ENCODE measurements around the gene SMIM10. TPM values are rescaled to one million over a fixed set of nuclear protein-coding genes. Genes with fewer than 3 reads are reported as not detected.

The SMIM10 gene
- total and polyA plus RNA-seq, 2 of the 13 experiments (the other 11 are each of a cell fraction or from before 2014, with no cell fraction given) = not detected

DNA sequence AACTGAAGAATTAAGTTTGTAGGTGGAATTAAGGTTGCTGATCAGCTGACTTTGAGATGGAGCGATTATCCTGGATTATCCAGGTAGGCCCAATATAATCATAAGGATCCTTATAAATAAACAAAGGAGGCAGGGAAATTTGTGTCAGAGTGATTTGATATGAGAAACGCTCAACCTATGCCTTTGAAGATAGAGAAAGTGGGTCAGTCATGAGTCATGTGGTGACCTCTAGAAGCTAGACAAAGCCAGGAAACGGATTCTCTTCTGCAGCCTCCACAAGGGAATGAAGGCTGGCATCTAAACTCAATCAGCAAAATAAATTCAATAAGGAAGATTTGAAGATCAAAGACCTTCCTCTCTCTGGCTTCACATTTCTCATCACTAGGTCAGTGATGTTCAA is 41.5 kb upstream of the SMIM10 start:
- H3K4me2 ChIP-seq (ENCODE audit: low read depth, low read length) = peak overlapping the region; percentile 23; the same call in 1 of the 2 replicates
- DNase-seq (ENCODE audit: low spot score) (peak; percentile 69), FAIRE-seq (no peak), ATAC-seq (peak; percentile 63; the same call in 2 of the 3 replicates)
- BruUV-seq (replicated peaks) = no TSS peak
- no peaks in the 10 kb centered on the region for H3K36me3 ChIP-seq (replicated peaks in 1 of 2; ENCODE audit: control insufficient read depth in 1 of 2, insufficient read depth in 2 of 2, low read length in 2 of 2)
- POLR2A ChIA-PET = interaction anchor here (0.9 to 1.3 kb wide), 3 partner anchors 13 to 17 kb away, joined by 3 to 5 read pairs (median 3); no protein-coding TSS in a partner anchor
- intact Hi-C loops (cut with micrococcal nuclease; ENCODE audit: unreplicated experiment) = no loop called here
- no peak overlapping the region for H2AFZ ChIP-seq (ENCODE audit: low read length)
- H3K79me2 ChIP-seq (ENCODE audit: insufficient read depth, low read length) = no peaks in the 10 kb centered on the region
- in situ Hi-C loops (cut with HindIII; ENCODE audit: extremely low pct_ligation_motif_present, low pct_unique_long_range_greater_than_20kb) = no loop called here
- H3K9me3 ChIP-seq (ENCODE audit: low read length) = no peaks in the 10 kb centered on the region
- H3K4me1 ChIP-seq (ENCODE audit: insufficient read depth, low read length) = peaks cover 31% of the 10 kb centered on the region
- H3K4me3 ChIP-seq (replicated peaks in 1 of 3; ENCODE audit: insufficient read depth in 1 of 3, low read depth in 2 of 3, low read length in 3 of 3) = no peak overlapping the region; a peak in 1 of 6 replicates
- H4K20me1 ChIP-seq (ENCODE audit: insufficient read depth, low read length) = no peaks in the 10 kb centered on the region
- peak overlapping the region; percentile 29; the same call in 1 of the 2 replicates for H3K9ac ChIP-seq (ENCODE audit: insufficient read depth, low read depth, low read length)
- TF ChIP-seq MATR3 (CRISPR knock-in tag; IDR thresholded peaks at IDR 0.05) = no peak
- TF ChIP-seq FOSL2 (CRISPR knock-in tag; IDR thresholded peaks at IDR 0.05) = peak; percentile 57
- peak; percentile 42 for TF ChIP-seq RARA (CRISPR knock-in tag; IDR thresholded peaks at IDR 0.05)
- TF ChIP-seq ETV6 (CRISPR knock-in tag; conservative IDR thresholded peaks at IDR 0.05) = no peak
- no peak for TF ChIP-seq RAD21 (CRISPR knock-in tag; IDR thresholded peaks at IDR 0.05)
- TF ChIP-seq, protein P1, sequence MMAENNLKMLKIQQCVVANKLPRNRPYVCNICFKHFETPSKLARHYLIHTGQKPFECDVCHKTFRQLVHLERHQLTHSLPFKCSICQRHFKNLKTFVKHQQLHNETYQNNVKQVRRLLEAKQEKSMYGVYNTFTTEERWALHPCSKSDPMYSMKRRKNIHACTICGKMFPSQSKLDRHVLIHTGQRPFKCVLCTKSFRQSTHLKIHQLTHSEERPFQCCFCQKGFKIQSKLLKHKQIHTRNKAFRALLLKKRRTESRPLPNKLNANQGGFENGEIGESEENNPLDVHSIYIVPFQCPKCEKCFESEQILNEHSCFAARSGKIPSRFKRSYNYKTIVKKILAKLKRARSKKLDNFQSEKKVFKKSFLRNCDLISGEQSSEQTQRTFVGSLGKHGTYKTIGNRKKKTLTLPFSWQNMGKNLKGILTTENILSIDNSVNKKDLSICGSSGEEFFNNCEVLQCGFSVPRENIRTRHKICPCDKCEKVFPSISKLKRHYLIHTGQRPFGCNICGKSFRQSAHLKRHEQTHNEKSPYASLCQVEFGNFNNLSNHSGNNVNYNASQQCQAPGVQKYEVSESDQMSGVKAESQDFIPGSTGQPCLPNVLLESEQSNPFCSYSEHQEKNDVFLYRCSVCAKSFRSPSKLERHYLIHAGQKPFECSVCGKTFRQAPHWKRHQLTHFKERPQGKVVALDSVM (CRISPR knock-in tag; IDR thresholded peaks at IDR 0.05) = peak; percentile 40; the same call in 1 of the 2 replicates
- TF ChIP-seq, protein P2, sequence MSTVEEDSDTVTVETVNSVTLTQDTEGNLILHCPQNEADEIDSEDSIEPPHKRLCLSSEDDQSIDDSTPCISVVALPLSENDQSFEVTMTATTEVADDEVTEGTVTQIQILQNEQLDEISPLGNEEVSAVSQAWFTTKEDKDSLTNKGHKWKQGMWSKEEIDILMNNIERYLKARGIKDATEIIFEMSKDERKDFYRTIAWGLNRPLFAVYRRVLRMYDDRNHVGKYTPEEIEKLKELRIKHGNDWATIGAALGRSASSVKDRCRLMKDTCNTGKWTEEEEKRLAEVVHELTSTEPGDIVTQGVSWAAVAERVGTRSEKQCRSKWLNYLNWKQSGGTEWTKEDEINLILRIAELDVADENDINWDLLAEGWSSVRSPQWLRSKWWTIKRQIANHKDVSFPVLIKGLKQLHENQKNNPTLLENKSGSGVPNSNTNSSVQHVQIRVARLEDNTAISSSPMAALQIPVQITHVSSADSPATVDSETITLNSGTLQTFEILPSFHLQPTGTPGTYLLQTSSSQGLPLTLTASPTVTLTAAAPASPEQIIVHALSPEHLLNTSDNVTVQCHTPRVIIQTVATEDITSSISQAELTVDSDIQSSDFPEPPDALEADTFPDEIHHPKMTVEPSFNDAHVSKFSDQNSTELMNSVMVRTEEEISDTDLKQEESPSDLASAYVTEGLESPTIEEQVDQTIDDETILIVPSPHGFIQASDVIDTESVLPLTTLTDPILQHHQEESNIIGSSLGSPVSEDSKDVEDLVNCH (CRISPR knock-in tag; IDR thresholded peaks at IDR 0.05) = no peak
- no peak for TF ChIP-seq TP53 (CRISPR knock-in tag; conservative IDR thresholded peaks at IDR 0.05)
- peak; percentile 43; the same call in 1 of the 2 replicates for TF ChIP-seq TCF7 (IDR thresholded peaks at IDR 0.05; ENCODE audit: low read depth)
- peak overlapping the region; percentile 56 for H3K27ac ChIP-seq (ENCODE audit: extremely low read length, insufficient read depth, low read length)
- 12% methylated on average over 3 of the region's 3 CpGs for WGBS (ENCODE audit: low lambda C conversion rate)
- H3K27me3 ChIP-seq (ENCODE audit: control insufficient read depth in 1 of 2, insufficient read depth in 2 of 2, low read length in 2 of 2) = no peaks in the 10 kb centered on the region
- CTCF ChIA-PET (ENCODE audit: low intra/inter-chr PET ratio, low total read pairs) = no interaction called here
